ENCODE measurements around the gene TSPAN8.
"Not testable (repeated sequence)": the region's sequence is repeated elsewhere in the genome, so short reads cannot be mapped to it uniquely, and the experiment has no call there.

The TSPAN8 gene

DNA sequence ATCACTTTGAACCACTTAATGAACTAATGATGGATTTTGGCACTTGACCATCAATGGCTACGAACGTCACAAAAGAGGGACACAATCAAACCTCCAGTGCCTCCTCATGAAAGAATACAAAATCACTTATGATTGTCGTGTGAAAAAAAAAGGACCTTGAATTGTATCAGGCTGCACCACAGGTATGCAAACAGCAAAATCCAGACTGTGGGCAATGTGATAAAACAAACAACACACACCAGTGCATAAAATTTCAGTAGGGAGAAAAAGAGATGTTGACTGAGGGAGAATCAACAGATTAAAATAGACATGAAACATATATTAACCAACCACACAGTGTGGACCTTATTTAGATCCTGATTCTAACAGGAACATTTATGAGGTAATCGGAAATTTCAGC, 2.6 kb downstream of the TSPAN8 start:
- Histone ChIP-seq H3K79me2 (ENCODE audit: insufficient read depth, low read depth) (no peaks in the 10 kb centered on the region), H3K9ac (no peak overlapping the region), H3K4me3 (IDR thresholded peaks at IDR 0.05; ENCODE audit: insufficient read depth, low read depth, low read length) (no peak overlapping the region), H3K27ac (no peak overlapping the region), H3K4me2 (no peak overlapping the region), H3K27me3 (ENCODE audit: insufficient read depth, low read depth) (no peaks in the 10 kb centered on the region), H3K4me1 (ENCODE audit: low read depth, poor library complexity, severe bottlenecking) (no peaks in the 10 kb centered on the region), H2AFZ (ENCODE audit: low read depth) (no peak overlapping the region), H4K20me1 (ENCODE audit: insufficient read depth) (no peaks in the 10 kb centered on the region), H3K36me3 (ENCODE audit: insufficient read depth) (no peaks in the 10 kb centered on the region)
- no peak for TF ChIP-seq CTCF (conservative IDR thresholded peaks at IDR 0.05; ENCODE audit: low read depth, low read length)

DNA sequence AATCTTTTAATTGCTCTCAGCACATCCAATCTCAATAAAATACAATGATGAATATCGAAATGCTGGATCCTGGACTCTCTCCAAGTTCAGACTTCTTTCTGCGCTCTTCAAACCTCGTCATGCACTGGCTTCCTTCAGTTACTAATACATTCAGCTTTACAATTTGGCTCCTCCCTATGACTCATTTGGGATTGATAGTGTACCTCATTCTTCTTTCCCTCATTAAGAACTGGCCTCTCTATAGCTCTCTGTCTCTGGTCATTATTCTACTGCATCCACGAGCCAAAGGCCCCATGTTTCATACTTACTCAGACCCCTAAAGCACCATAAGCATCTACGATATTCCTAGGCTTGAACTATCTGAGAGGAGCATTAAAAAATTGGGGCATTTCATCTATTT, 4.9 kb downstream of the TSPAN8 start:
- Histone ChIP-seq H3K79me2 (ENCODE audit: insufficient read depth, low read depth) (no peaks in the 10 kb centered on the region), H3K36me3 (ENCODE audit: insufficient read depth) (no peaks in the 10 kb centered on the region), H4K20me1 (ENCODE audit: insufficient read depth) (no peaks in the 10 kb centered on the region), H3K27ac (no peak overlapping the region), H3K9ac (no peak overlapping the region), H3K4me3 (IDR thresholded peaks at IDR 0.05; ENCODE audit: insufficient read depth, low read depth, low read length) (no peak overlapping the region), H3K27me3 (ENCODE audit: insufficient read depth, low read depth) (no peaks in the 10 kb centered on the region), H3K4me1 (ENCODE audit: low read depth, poor library complexity, severe bottlenecking) (no peaks in the 10 kb centered on the region), H3K4me2 (no peak overlapping the region), H2AFZ (ENCODE audit: low read depth) (no peak overlapping the region)
- no peak for TF ChIP-seq CTCF (conservative IDR thresholded peaks at IDR 0.05; ENCODE audit: low read depth, low read length)

DNA sequence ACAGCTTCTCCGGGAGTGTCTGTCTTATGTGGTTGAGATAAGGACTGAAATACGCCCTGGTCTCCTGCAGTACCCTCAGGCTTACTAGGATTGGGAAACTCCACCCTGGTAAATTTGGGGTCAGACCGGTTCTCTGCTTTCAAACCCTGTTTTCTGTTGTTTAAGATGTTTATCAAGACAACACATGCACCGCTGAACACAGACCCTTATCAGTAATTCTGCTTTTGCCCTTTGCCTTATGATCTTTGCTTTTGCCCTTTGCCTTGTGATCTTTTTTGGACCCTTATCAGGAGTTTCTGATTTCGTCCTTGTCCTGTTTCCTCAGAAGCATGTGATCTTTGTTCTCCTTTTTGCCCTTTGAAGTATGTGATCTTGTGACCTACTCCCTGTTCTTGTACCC, 7.8 kb downstream of the TSPAN8 start:
- not testable (repeated sequence) for H3K4me2 ChIP-seq; H3K4me1 ChIP-seq (ENCODE audit: low read depth, poor library complexity, severe bottlenecking); H3K27ac ChIP-seq; H4K20me1 ChIP-seq (ENCODE audit: insufficient read depth); H2AFZ ChIP-seq (ENCODE audit: low read depth); H3K9ac ChIP-seq; H3K36me3 ChIP-seq (ENCODE audit: insufficient read depth); H3K27me3 ChIP-seq (ENCODE audit: insufficient read depth, low read depth); H3K79me2 ChIP-seq (ENCODE audit: insufficient read depth, low read depth); H3K4me3 ChIP-seq (IDR thresholded peaks at IDR 0.05; ENCODE audit: insufficient read depth, low read depth, low read length)

- H2AFZ ChIP-seq (ENCODE audit: low read depth), result no peak overlapping the region
- no peak overlapping the region for H3K9ac ChIP-seq
- H3K4me3 ChIP-seq (IDR thresholded peaks at IDR 0.05; ENCODE audit: insufficient read depth, low read depth, low read length), result no peak overlapping the region
- no peaks in the 10 kb centered on the region for H4K20me1 ChIP-seq (ENCODE audit: insufficient read depth)
- H3K36me3 ChIP-seq (ENCODE audit: insufficient read depth), result no peaks in the 10 kb centered on the region
- no peaks in the 10 kb centered on the region for H3K4me1 ChIP-seq (ENCODE audit: low read depth, poor library complexity, severe bottlenecking)
- no peaks in the 10 kb centered on the region for H3K27me3 ChIP-seq (ENCODE audit: insufficient read depth, low read depth)
- TF ChIP-seq CTCF (conservative IDR thresholded peaks at IDR 0.05; ENCODE audit: low read depth, low read length), result no peak
- H3K79me2 ChIP-seq (ENCODE audit: insufficient read depth, low read depth), result no peaks in the 10 kb centered on the region
- no peak overlapping the region for H3K27ac ChIP-seq
- no peak overlapping the region for H3K4me2 ChIP-seq
Measured at GRCh38 chr12:71144682-71145081, 13.1 kb downstream of the TSPAN8 start.

DNA sequence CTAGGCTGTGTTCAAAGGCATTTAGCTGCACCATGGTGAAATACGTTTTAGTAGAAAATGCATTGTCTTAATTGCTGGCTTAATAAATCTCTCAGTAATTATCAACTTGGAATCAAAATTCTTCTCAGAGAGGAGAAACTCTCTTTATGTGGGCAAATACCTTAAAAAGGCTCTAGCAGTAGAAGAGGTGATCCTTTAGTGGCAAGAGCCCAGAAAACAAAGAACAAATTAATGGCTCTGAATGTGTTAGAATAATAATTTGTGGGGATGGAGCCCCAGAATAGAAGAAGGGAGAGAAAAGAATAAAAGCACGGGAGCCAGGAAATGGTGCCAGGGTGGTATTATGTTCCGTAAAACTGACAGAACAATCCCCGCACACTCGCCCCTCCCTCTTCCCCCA, 14.8 kb downstream of the TSPAN8 start:
- H3K27ac ChIP-seq, result no peak overlapping the region
- TF ChIP-seq CTCF (conservative IDR thresholded peaks at IDR 0.05; ENCODE audit: low read depth, low read length), result no peak
- H3K36me3 ChIP-seq (ENCODE audit: insufficient read depth), result no peaks in the 10 kb centered on the region
- H3K4me1 ChIP-seq (ENCODE audit: low read depth, poor library complexity, severe bottlenecking), result no peaks in the 10 kb centered on the region
- no peak overlapping the region for H2AFZ ChIP-seq (ENCODE audit: low read depth)
- no peaks in the 10 kb centered on the region for H3K79me2 ChIP-seq (ENCODE audit: insufficient read depth, low read depth)
- H3K4me2 ChIP-seq, result no peak overlapping the region
- no peaks in the 10 kb centered on the region for H3K27me3 ChIP-seq (ENCODE audit: insufficient read depth, low read depth)
- no peak overlapping the region for H3K4me3 ChIP-seq (IDR thresholded peaks at IDR 0.05; ENCODE audit: insufficient read depth, low read depth, low read length)
- H3K9ac ChIP-seq, result no peak overlapping the region
- no peaks in the 10 kb centered on the region for H4K20me1 ChIP-seq (ENCODE audit: insufficient read depth)
